Hepatocyte (in vitro differentiated cells): ENCODE data around the gene FANCI.

Experiments used
- CTCF ChIP-seq: fragments of 200-600 bp; sonication (generic); IDR thresholded peaks from 2 replicates; pipeline ENCODE4 v1.5.1; 2016; ENCODE audit warnings: antibody characterized with exemption, mild to moderate bottlenecking; ENCODE audit not compliant: poor library complexity
- EZH2phosphoT487 ChIP-seq: fragments of 200-600 bp; sonication (generic); IDR thresholded peaks from one replicate; pipeline ENCODE4 v1.6.1; 2018; ENCODE audit warnings: antibody characterized with exemption, mild to moderate bottlenecking, low read depth, moderate library complexity; ENCODE audit not compliant: unreplicated experiment, severe bottlenecking

DNA sequence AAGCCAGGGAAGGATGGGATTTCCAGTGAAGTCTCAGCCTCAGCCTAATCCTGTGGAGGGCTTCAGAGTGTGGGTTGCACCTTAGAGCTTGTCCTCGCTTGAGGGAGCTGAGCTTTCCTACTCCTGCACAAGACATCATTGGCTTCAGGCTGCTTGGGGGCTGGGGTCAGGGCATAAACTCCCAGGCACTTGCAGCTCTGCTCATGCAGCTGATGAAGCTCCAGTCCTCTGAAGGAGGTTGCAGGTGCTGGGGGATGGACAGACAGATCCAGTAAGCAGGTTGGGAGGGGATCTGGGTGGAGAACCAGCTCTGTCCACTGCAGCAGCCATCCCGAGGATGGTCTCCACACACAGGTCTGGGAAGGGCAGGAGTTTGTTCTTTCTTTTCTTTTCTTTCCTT lies 110.2 kb downstream of the FANCI start:
- TF ChIP-seq CTCF (no peak), EZH2phosphoT487 (no peak)
